Ammon's horn (tissue), 1 donor: ENCODE results near the gene OR8S1.
"Not testable (repeated sequence)": the region's sequence is repeated elsewhere in the genome, so short reads cannot be mapped to it uniquely, and the experiment has no call there.

Source experiments
- DNase-seq: peaks from one replicate; pipeline ENCODE4 v3.0.0-alpha.2; 2016; ENCODE audit warnings: low spot score

The OR8S1 gene

GRCh38 chr12:48525332-48525731 is at the start of gene OR8S1:
TSS of gene OR8S1 (plus strand) at chr12:48525632. CDS start at chr12:48525632, 0 bp downstream.
- no peak for DNase-seq

GRCh38 chr12:48482198-48482597 is 43.2 kb upstream of the OR8S1 start, which contains the start of gene C12orf54:
TSS of gene C12orf54 (plus strand) at chr12:48482498. CDS start at chr12:48483297, 799 bp downstream.
- no peak for DNase-seq

- DNase-seq: no peak
Measured at GRCh38 chr12:48482930-48483329, 42.5 kb upstream of the OR8S1 start.

- no peak for DNase-seq
Measured at GRCh38 chr12:48486261-48486660, 39.2 kb upstream of the OR8S1 start.

GRCh38 chr12:48486679-48487078 is 38.8 kb upstream of the OR8S1 start:
- DNase-seq: no peak

- no peak for DNase-seq
Measured at GRCh38 chr12:48489012-48489411, 36.4 kb upstream of the OR8S1 start.

- DNase-seq: not testable (repeated sequence)
Measured at GRCh38 chr12:48489456-48489855, 36.0 kb upstream of the OR8S1 start.

- DNase-seq: not testable (repeated sequence)
Measured at GRCh38 chr12:48500281-48500680, 25.2 kb upstream of the OR8S1 start.

- not testable (repeated sequence) for DNase-seq
Measured at GRCh38 chr12:48506836-48507235, 18.6 kb upstream of the OR8S1 start.

- DNase-seq: no peak
Measured at GRCh38 chr12:48508987-48509386, 16.4 kb upstream of the OR8S1 start.

GRCh38 chr12:48510111-48510510 is 15.3 kb upstream of the OR8S1 start:
- no peak for DNase-seq

GRCh38 chr12:48512855-48513254 is 12.6 kb upstream of the OR8S1 start:
- no peak for DNase-seq

GRCh38 chr12:48514728-48515127 is 10.7 kb upstream of the OR8S1 start:
- DNase-seq: no peak

GRCh38 chr12:48520381-48520780 is 5.1 kb upstream of the OR8S1 start:
- DNase-seq: not testable (repeated sequence)

- DNase-seq: no peak
Measured at GRCh38 chr12:48527891-48528670, 2.6 kb downstream of the OR8S1 start.

- no peak for DNase-seq
Measured at GRCh38 chr12:48532601-48533000, 7.2 kb downstream of the OR8S1 start.

GRCh38 chr12:48536602-48537001 is 11.2 kb downstream of the OR8S1 start:
- no peak for DNase-seq

GRCh38 chr12:48542300-48542928 is 17.0 kb downstream of the OR8S1 start:
- peak; percentile 33 for DNase-seq

- DNase-seq: no peak
Measured at GRCh38 chr12:48545833-48546469, 20.5 kb downstream of the OR8S1 start.

- not testable (repeated sequence) for DNase-seq
Measured at GRCh38 chr12:48547012-48547411, 21.6 kb downstream of the OR8S1 start.

- not testable (repeated sequence) for DNase-seq
Measured at GRCh38 chr12:48551636-48552035, 26.2 kb downstream of the OR8S1 start.

- not testable (repeated sequence) for DNase-seq
Measured at GRCh38 chr12:48553666-48554343, 28.4 kb downstream of the OR8S1 start.
